Transverse colon (tissue), 4 donors: ENCODE data around the gene ARL15. TPM values are rescaled to one million over a fixed set of nuclear protein-coding genes. Genes with fewer than 3 reads are reported as not detected.

Experiments
- DNase-seq: peaks from one replicate; pipeline ENCODE4 v3.0.0-alpha.2; 2019
- H3K27ac ChIP-seq, 4 donors: fragments of 200-600 bp; sonication (generic); 2 replicates each; pipeline ENCODE4 v1.5.1; 2016 to 2018; ENCODE audit warnings: inconsistent platforms in 4 of 4
- H3K27me3 ChIP-seq: fragments of 200-600 bp; sonication (generic); 2 replicates; pipeline ENCODE4 v1.5.1; 2017; ENCODE audit warnings: inconsistent platforms
- H3K36me3 ChIP-seq, 4 donors: fragments of 200-600 bp; sonication (generic); 2 replicates each; pipeline ENCODE4 v1.5.1; 2017 to 2019; ENCODE audit warnings: inconsistent platforms in 4 of 4
- H3K4me1 ChIP-seq, 4 donors: fragments of 200-600 bp; sonication (generic); 2 replicates each; pipeline ENCODE4 v1.5.1; 2017 to 2020; ENCODE audit warnings: inconsistent platforms in 4 of 4
- H3K4me3 ChIP-seq, 4 donors: fragments of 200-600 bp; sonication (generic); 1 replicate in 1 of 4; 2 replicates in 3 of 4; pipeline versions ENCODE4 v1.5.1 to v1.6.1; 2017 to 2019; ENCODE audit warnings: inconsistent platforms in 4 of 4
- H3K9me3 ChIP-seq, 2 donors: fragments of 200-600 bp; sonication (generic); 2 replicates each; pipeline ENCODE4 v1.5.1; 2017 to 2019; ENCODE audit warnings: inconsistent platforms in 2 of 2
- EP300 ChIP-seq: sonication (generic); formaldehyde crosslinking; IDR thresholded peaks from one replicate; pipeline ENCODE4 v1.6.1; 2017; ENCODE audit warnings: antibody characterized with exemption, low read depth
- POLR2A ChIP-seq: fragments of 450-650 bp; IDR thresholded peaks from one replicate; pipeline ENCODE4 v1.6.1; 2016; ENCODE audit warnings: antibody characterized with exemption, mild to moderate bottlenecking, moderate library complexity
- POLR2AphosphoS5 ChIP-seq, 3 donors: sonication (generic); formaldehyde crosslinking; IDR thresholded peaks; one replicate each; pipeline ENCODE4 v1.6.1; 2016; ENCODE audit warnings: antibody characterized with exemption in 3 of 3
- WGBS, 2 donors: methylation state at CpG; one replicate each; pipeline ENCODE4 v1.1.5; 2018; ENCODE audit warnings: low coverage in 1 of 2; 5-methylcytosine and 5-hydroxymethylcytosine counted together
- in situ Hi-C, 4 donors: fragments of 200-750 bp; cut with MboI; loops; one replicate each; pipeline versions ENCODE4 v1.15.0 to v1.15.1; 2017; ENCODE audit warnings: low sequenced_read_pairs in 3 of 4, low pct_ligation_motif_present in 1 of 4, low pct_unique_long_range_greater_than_20kb in 1 of 4
- intact Hi-C: fragments of 100-400 bp; cut with DNase I; formaldehyde crosslinking; loops from one replicate; pipeline ENCODE4 v1.15.1; 2023; ENCODE audit warnings: low total_unique reads
- total RNA-seq, 4 donors: library from RNA; depleted of rRNA; stranded (reverse); fragments of >200 nt; gene quantifications; one replicate each; pipeline ENCODE4 v1.1.0, GENCODE V29; 2016
- TF ChIP-seq, protein P1 (sequence below), 5 experiments: fragments of 200-600 bp in 3 of 5; fragments of 450-650 bp in 2 of 5; sonication (generic) in 3 of 5; IDR thresholded peaks; 1 replicate in 2 of 5; 2 replicates in 3 of 5; pipeline ENCODE4 v1.5.1; 2016 to 2017; ENCODE audit warnings: antibody characterized with exemption in 5 of 5, inconsistent platforms in 3 of 5, mild to moderate bottlenecking in 2 of 5, moderate library complexity in 1 of 5

The ARL15 gene
- total RNA-seq, 4 donors from 2014 or later: 9.0 to 57.1 (median 27.7) TPM

DNA sequence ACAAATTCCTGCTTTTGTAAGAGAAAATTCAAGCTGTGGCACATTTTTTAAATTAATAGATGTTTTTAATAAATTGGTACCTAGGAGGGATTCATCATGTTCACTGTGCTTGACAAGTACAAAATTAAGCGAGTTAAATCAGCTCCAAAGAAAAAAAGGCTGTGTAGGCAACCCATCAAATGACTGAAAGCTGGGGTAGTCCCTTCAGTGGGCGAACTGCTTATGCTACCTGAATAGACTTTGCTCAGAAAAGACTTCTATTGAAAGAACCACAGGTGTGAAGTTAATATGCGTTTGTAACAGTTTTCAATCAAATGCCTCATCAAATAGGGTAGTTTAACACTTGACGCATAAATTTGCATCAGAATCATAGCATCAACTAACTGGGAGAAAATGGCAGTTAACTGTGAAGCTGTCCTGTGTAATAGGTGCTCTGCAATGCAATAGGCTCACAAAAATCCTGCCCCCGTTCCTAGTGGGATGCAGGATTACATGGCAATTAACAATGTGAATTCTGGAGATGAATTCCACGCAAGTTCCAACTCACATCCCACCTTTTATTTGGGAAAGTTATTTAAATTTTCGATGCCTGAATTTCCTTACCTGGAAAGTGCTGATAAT is 14.4 kb upstream of the ARL15 start:
- H3K4me3 ChIP-seq: no peak overlapping the region
- 87 to 91% methylated on average over 4 to 7 of the region's 7 CpGs for WGBS, 2 donors
- intact Hi-C loops: no loop called here
- in situ Hi-C loops: loop anchor here in 1 of 4 donors (10.0 kb wide), 1 partner anchor 90 kb away; no protein-coding TSS in a partner anchor
- H3K36me3 ChIP-seq: no peaks in the 10 kb centered on the region
- peaks cover 0 to 3% (median 0%) of the 10 kb centered on the region in 4 donors for H3K4me1 ChIP-seq
- no peak for DNase-seq
- TF ChIP-seq POLR2AphosphoS5 (IDR thresholded peaks at IDR 0.05) (no peak), EP300 (no peak), POLR2A (no peak)
- TF ChIP-seq, protein P1, sequence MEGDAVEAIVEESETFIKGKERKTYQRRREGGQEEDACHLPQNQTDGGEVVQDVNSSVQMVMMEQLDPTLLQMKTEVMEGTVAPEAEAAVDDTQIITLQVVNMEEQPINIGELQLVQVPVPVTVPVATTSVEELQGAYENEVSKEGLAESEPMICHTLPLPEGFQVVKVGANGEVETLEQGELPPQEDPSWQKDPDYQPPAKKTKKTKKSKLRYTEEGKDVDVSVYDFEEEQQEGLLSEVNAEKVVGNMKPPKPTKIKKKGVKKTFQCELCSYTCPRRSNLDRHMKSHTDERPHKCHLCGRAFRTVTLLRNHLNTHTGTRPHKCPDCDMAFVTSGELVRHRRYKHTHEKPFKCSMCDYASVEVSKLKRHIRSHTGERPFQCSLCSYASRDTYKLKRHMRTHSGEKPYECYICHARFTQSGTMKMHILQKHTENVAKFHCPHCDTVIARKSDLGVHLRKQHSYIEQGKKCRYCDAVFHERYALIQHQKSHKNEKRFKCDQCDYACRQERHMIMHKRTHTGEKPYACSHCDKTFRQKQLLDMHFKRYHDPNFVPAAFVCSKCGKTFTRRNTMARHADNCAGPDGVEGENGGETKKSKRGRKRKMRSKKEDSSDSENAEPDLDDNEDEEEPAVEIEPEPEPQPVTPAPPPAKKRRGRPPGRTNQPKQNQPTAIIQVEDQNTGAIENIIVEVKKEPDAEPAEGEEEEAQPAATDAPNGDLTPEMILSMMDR (IDR thresholded peaks at IDR 0.05): no peak
- no peaks in the 10 kb centered on the region for H3K27me3 ChIP-seq
- H3K27ac ChIP-seq: no peak overlapping the region
- no peaks in the 10 kb centered on the region for H3K9me3 ChIP-seq

DNA sequence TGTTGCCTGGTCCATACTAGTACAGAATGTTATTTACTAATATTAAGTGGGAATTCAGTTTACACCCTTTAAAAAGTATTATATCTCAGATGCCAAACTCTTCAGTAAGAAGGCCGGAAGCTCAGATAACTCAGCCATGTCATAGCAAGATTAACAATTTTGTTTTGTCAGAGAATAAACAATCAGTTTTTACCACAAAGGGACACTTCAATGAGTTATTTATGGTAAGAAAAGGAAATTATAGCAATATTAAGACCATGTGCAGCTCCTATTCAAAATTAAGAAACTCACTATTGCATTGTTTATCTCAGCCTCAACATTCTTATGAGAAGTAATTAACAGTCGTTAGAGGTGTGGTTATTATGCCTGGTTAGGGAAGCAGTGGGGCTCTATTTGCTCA is 13.1 kb upstream of the ARL15 start:
- Histone ChIP-seq H3K27me3 (no peaks in the 10 kb centered on the region), H3K27ac (no peak overlapping the region), H3K4me1 (peaks cover 0 to 3% (median 0%) of the 10 kb centered on the region in 4 donors), H3K9me3 (no peaks in the 10 kb centered on the region), H3K36me3 (no peaks in the 10 kb centered on the region), H3K4me3 (no peak overlapping the region)
- no peak for TF ChIP-seq POLR2AphosphoS5 (IDR thresholded peaks at IDR 0.05)
- TF ChIP-seq, protein P1 (IDR thresholded peaks at IDR 0.05): no peak
- TF ChIP-seq EP300: no peak
- no peak for TF ChIP-seq POLR2A
- WGBS, 2 donors: 52 to 66% methylated on average over 2 of the region's 2 CpGs
- no peak for DNase-seq
- in situ Hi-C loops (loop anchor here in 1 of 4 donors (10.0 kb wide), 1 partner anchor 91 kb away; no protein-coding TSS in a partner anchor), intact Hi-C loops (no loop called here)

DNA sequence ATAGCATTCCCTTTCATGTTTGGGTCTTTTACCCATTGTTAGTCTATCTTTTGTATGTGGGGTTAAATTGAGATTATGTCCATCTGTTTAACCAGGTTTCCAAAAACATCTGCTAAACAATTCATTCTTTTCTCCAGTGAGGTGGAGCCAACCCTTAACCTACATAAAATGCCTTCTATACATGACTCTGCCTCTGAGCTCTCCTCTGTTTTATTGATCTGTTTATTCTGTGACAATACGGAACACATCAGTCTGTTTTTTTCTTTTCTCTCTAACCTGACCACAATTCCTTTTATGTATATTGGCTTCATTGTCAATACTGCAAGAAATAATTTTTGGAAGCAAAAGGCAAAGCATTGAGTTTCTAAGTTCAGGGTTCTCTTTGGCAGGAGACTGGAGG is 9.9 kb upstream of the ARL15 start:
- in situ Hi-C loops: loop anchor here in 1 of 4 donors (10.0 kb wide), 1 partner anchor 95 kb away; no protein-coding TSS in a partner anchor
- WGBS, 2 donors: 33 to 66% methylated on average over 1 of the region's 1 CpG
- no peaks in the 10 kb centered on the region for H3K27me3 ChIP-seq
- TF ChIP-seq, protein P1 (IDR thresholded peaks at IDR 0.05): no peak
- TF ChIP-seq POLR2A (no peak), EP300 (no peak), POLR2AphosphoS5 (IDR thresholded peaks at IDR 0.05) (no peak)
- peaks cover 0 to 3% (median 0%) of the 10 kb centered on the region in 4 donors for H3K4me1 ChIP-seq
- no peak overlapping the region for H3K27ac ChIP-seq
- no peak for DNase-seq
- H3K36me3 ChIP-seq: no peaks in the 10 kb centered on the region
- H3K4me3 ChIP-seq: no peak overlapping the region
- no peaks in the 10 kb centered on the region for H3K9me3 ChIP-seq
- intact Hi-C loops: no loop called here

- Histone ChIP-seq H3K36me3 (no peaks in the 10 kb centered on the region), H3K27ac (no peak overlapping the region), H3K4me3 (no peak overlapping the region), H3K4me1 (peaks cover 0 to 3% (median 0%) of the 10 kb centered on the region in 4 donors), H3K9me3 (no peaks in the 10 kb centered on the region), H3K27me3 (no peaks in the 10 kb centered on the region)
- in situ Hi-C loops (no loop called here), intact Hi-C loops (no loop called here)
- no peak for DNase-seq
- 81 to 85% methylated on average over 5 of the region's 5 CpGs for WGBS, 2 donors
- TF ChIP-seq POLR2AphosphoS5 (IDR thresholded peaks at IDR 0.05): no peak
- no peak for TF ChIP-seq POLR2A
- TF ChIP-seq, protein P1 (IDR thresholded peaks at IDR 0.05): no peak
- TF ChIP-seq EP300: no peak
Measured at GRCh38 chr5:54317511-54318260, 7.3 kb upstream of the ARL15 start.
